Central memory CD4-positive, alpha-beta T cell (primary cell): Measurements from ENCODE around the gene RPS15A.
"Not testable (repeated sequence)": the region's sequence is repeated elsewhere in the genome, so short reads cannot be mapped to it uniquely, and the experiment has no call there.

Source experiments
- DNase-seq: peaks from one replicate; pipeline ENCODE4 v3.0.0; 2022

Gene RPS15A

GRCh38 chr16:18796377-18796776 lies 6.2 kb upstream of the RPS15A start:
- no peak for DNase-seq

- no peak for DNase-seq
Observed at GRCh38 chr16:18792836-18793433, 2.8 kb upstream of the RPS15A start.

GRCh38 chr16:18789515-18789849 lies 652 bp downstream of the RPS15A start:
- no peak for DNase-seq

- no peak for DNase-seq
Observed at GRCh38 chr16:18788828-18789514, 1.2 kb downstream of the RPS15A start.

GRCh38 chr16:18784917-18785623 lies 5.1 kb downstream of the RPS15A start:
- DNase-seq, result no peak

- no peak for DNase-seq
Observed at GRCh38 chr16:18783430-18784341, 6.4 kb downstream of the RPS15A start.

GRCh38 chr16:18782697-18783429 lies 7.3 kb downstream of the RPS15A start:
- DNase-seq, result no peak

GRCh38 chr16:18781232-18781631 lies 8.9 kb downstream of the RPS15A start:
- not testable (repeated sequence) for DNase-seq

GRCh38 chr16:18780460-18781026 lies 9.6 kb downstream of the RPS15A start:
- not testable (repeated sequence) for DNase-seq

GRCh38 chr16:18777664-18778063 lies 12.5 kb downstream of the RPS15A start:
- DNase-seq, result not testable (repeated sequence)

- not testable (repeated sequence) for DNase-seq
Observed at GRCh38 chr16:18776334-18776733, 13.8 kb downstream of the RPS15A start.

- DNase-seq, result not testable (repeated sequence)
Observed at GRCh38 chr16:18774651-18775050, 15.5 kb downstream of the RPS15A start.

GRCh38 chr16:18772171-18772570 lies 18.0 kb downstream of the RPS15A start:
- not testable (repeated sequence) for DNase-seq

- DNase-seq, result not testable (repeated sequence)
Observed at GRCh38 chr16:18770336-18770962, 19.7 kb downstream of the RPS15A start.

GRCh38 chr16:18767217-18767616 lies 22.9 kb downstream of the RPS15A start:
- DNase-seq, result peak; percentile 55

- DNase-seq, result not testable (repeated sequence)
Observed at GRCh38 chr16:18762713-18763112, 27.4 kb downstream of the RPS15A start.

GRCh38 chr16:18759598-18760520 lies 30.3 kb downstream of the RPS15A start:
- DNase-seq, result peak; percentile 59

GRCh38 chr16:18757960-18758660 lies 32.0 kb downstream of the RPS15A start:
- not testable (repeated sequence) for DNase-seq

- not testable (repeated sequence) for DNase-seq
Observed at GRCh38 chr16:18756639-18757038, 33.5 kb downstream of the RPS15A start.
